Breast epithelium (tissue), 4 donors: ENCODE data around the gene SFXN1. TPM values are rescaled to one million over a fixed set of nuclear protein-coding genes. Genes with fewer than 3 reads are reported as not detected.
"Not testable (repeated sequence)": the region's sequence is repeated elsewhere in the genome, so short reads cannot be mapped to it uniquely, and the experiment has no call there.

Experiments
- DNase-seq, 2 donors: peaks; one replicate each; pipeline ENCODE4 v3.0.0-alpha.2; 2019; ENCODE audit warnings: low spot score in 2 of 2
- H3K27ac ChIP-seq, 2 donors: fragments of 200-600 bp; sonication (generic) in 1 of 2; one replicate each; pipeline ENCODE4 v1.5.1; 2016 to 2019; ENCODE audit warnings: mild to moderate bottlenecking in 1 of 2
- H3K27me3 ChIP-seq, 2 donors: fragments of 200-600 bp; sonication (generic) in 1 of 2; one replicate each; pipeline versions ENCODE4 v1.5.1 to v1.6.0; 2017 to 2019; ENCODE audit warnings: control low read depth in 1 of 2, mild to moderate bottlenecking in 1 of 2
- H3K36me3 ChIP-seq: fragments of 200-600 bp; one replicate; pipeline ENCODE4 v1.5.1; 2019
- H3K4me1 ChIP-seq, 2 donors: fragments of 200-600 bp; sonication (generic); one replicate each; pipeline ENCODE4 v1.5.1; 2016 to 2019; ENCODE audit warnings: control low read depth in 1 of 2
- H3K4me3 ChIP-seq, 3 donors: fragments of 200-600 bp; sonication (generic); 1 replicate in 2 of 3; 2 replicates in 1 of 3; pipeline ENCODE4 v1.5.1; 2016 to 2019; ENCODE audit warnings: mild to moderate bottlenecking in 3 of 3, moderate library complexity in 2 of 3
- H3K9me3 ChIP-seq, 2 donors: fragments of 200-600 bp; sonication (generic) in 1 of 2; one replicate each; pipeline ENCODE4 v1.5.1; 2016 to 2019; ENCODE audit warnings: control low read depth in 1 of 2
- CTCF ChIP-seq, 3 donors: fragments of 450-650 bp; IDR thresholded peaks; one replicate each; pipeline ENCODE4 v1.5.1; 2016 to 2017; ENCODE audit warnings: antibody characterized with exemption in 3 of 3, mild to moderate bottlenecking in 3 of 3, moderate library complexity in 3 of 3
- POLR2A ChIP-seq: fragments of 450-650 bp; IDR thresholded peaks from one replicate; pipeline ENCODE4 v1.6.1; 2016; ENCODE audit warnings: antibody characterized with exemption, mild to moderate bottlenecking, moderate library complexity
- POLR2AphosphoS5 ChIP-seq, 3 donors: sonication (generic); formaldehyde crosslinking; IDR thresholded peaks; one replicate each; pipeline ENCODE4 v1.6.1; 2017; ENCODE audit warnings: antibody characterized with exemption in 3 of 3
- intact Hi-C: fragments of 100-400 bp; cut with DNase I; formaldehyde crosslinking; loops from one replicate; pipeline ENCODE4 v1.15.1; 2023; ENCODE audit warnings: low total_unique reads
- total RNA-seq, 3 donors: library from RNA; depleted of rRNA; stranded (reverse); fragments of >200 nt; gene quantifications; one replicate each; pipeline ENCODE4 v1.1.0, GENCODE V29; 2016

The SFXN1 gene
- total RNA-seq, 3 donors from 2014 or later: 16.6 to 30.5 (median 20.9) TPM

DNA sequence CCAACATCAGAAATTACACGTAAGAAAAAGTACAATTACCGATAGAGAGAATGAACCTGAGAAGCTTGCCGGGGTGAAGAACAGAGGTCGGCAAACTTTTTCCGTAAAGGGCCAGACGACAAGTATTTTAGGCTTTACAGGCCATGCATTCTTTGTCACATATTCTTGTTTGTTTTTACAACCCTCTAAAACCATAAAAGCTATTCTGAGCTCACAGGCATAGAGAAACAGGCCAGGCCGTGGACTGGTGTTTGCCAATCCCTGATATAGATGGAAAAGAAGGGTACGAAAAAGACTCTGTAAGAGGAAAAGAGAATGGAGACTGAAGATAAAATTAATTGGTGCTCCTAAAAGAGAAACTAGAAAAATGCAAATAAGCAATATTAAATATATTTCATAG is 15.4 kb downstream of the SFXN1 start:
- no peak for TF ChIP-seq CTCF (IDR thresholded peaks at IDR 0.05)
- no peak for TF ChIP-seq POLR2AphosphoS5 (IDR thresholded peaks at IDR 0.05)
- TF ChIP-seq POLR2A: no peak
- no peak for DNase-seq
- Histone ChIP-seq H3K4me1 (no peaks in the 10 kb centered on the region), H3K4me3 (no peak overlapping the region), H3K27me3 (no peaks in the 10 kb centered on the region), H3K27ac (no peak overlapping the region), H3K9me3 (no peaks in the 10 kb centered on the region), H3K36me3 (no peaks in the 10 kb centered on the region)
- intact Hi-C loops: no loop called here

DNA sequence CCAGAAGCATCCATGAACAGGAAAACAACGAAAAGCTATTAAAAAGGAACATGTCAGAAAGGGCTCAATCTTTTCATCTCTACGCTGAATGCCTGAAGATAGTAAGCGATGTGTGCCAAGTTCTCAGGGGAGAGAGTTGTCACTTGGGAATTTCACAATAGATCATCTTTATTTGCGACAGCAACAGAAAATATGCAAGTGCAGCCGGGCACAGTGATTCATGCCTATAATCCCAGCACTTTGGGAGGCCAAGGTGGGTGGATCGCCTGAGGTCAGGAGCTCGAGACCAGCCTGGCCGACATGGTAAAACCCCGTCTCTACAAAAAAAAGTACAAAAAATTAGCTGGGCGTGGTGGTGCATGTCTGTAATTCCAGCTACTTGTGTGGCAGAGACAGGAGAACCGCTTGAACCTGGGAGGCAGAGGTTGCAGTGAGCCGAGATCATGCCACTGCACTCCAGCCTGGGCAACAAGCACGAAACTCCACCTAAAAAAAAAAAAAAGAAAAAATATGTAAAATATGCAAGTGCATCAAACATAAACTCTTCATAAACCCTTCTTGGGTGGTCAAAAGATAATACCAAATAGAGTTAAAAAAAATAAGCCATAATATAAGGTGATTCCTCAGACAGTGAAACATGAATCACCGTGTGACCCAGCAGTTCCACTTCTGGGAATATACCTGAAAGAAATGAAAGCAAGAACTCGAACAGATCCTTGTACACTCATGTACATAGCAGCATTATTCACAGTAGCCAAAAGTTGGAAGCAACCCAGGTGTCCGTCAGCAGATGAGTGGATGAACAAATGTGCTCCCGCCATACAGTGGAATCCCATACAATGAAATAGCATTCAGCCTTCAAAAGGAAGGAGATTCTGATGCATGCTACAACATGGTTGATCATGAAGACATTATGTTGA is 16.2 kb downstream of the SFXN1 start:
- Histone ChIP-seq H3K9me3 (no peaks in the 10 kb centered on the region), H3K4me3 (no peak overlapping the region), H3K27me3 (no peaks in the 10 kb centered on the region), H3K36me3 (no peaks in the 10 kb centered on the region), H3K4me1 (no peaks in the 10 kb centered on the region), H3K27ac (no peak overlapping the region)
- DNase-seq: no peak
- intact Hi-C loops: no loop called here
- TF ChIP-seq POLR2A: no peak
- TF ChIP-seq CTCF (IDR thresholded peaks at IDR 0.05): no peak
- no peak for TF ChIP-seq POLR2AphosphoS5 (IDR thresholded peaks at IDR 0.05)

GRCh38 chr5:175501759-175502158 is 23.4 kb downstream of the SFXN1 start:
- Histone ChIP-seq H3K27ac (no peak overlapping the region), H3K4me3 (no peak overlapping the region), H3K36me3 (no peaks in the 10 kb centered on the region), H3K4me1 (no peaks in the 10 kb centered on the region), H3K27me3 (no peaks in the 10 kb centered on the region), H3K9me3 (no peaks in the 10 kb centered on the region)
- intact Hi-C loops: no loop called here
- DNase-seq: no peak
- TF ChIP-seq CTCF (IDR thresholded peaks at IDR 0.05): no peak
- no peak for TF ChIP-seq POLR2A
- no peak for TF ChIP-seq POLR2AphosphoS5 (IDR thresholded peaks at IDR 0.05)

DNA sequence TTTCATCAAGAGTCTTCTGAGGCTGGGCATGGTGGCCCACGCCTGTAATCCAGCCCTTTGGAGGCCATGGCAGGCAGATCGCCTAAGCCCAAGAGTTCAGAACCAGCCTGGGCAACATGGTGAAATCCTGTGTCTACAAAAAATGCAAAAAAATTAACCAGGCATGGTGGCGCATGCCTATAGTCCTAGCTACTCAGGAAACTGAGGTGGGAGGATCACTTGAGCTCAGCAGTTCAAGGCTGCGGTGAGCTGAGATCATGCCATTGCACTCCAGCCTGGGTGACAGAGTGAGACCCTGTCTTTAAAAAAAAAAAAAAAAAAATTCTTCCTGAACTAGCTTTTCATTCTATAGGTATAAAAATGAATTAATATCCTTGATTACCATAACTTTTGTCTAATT is 29.3 kb downstream of the SFXN1 start:
- H3K4me1 ChIP-seq, H3K4me3 ChIP-seq, H3K27me3 ChIP-seq, H3K36me3 ChIP-seq, H3K9me3 ChIP-seq, H3K27ac ChIP-seq, intact Hi-C loops, DNase-seq: not testable (repeated sequence)

GRCh38 chr5:175508896-175509295 is 30.5 kb downstream of the SFXN1 start:
- Histone ChIP-seq H3K4me3 (no peak overlapping the region), H3K36me3 (no peaks in the 10 kb centered on the region), H3K27me3 (no peaks in the 10 kb centered on the region), H3K4me1 (no peaks in the 10 kb centered on the region), H3K9me3 (no peaks in the 10 kb centered on the region), H3K27ac (no peak overlapping the region)
- TF ChIP-seq POLR2A (no peak), CTCF (IDR thresholded peaks at IDR 0.05) (no peak), POLR2AphosphoS5 (IDR thresholded peaks at IDR 0.05) (no peak)
- intact Hi-C loops: no loop called here
- no peak for DNase-seq
